Activated T-cell treated with anti-CD3 and anti-CD28 coated beads for 1 hour (primary cell): ENCODE data around the gene PRKG1.
"Not testable (repeated sequence)": the region's sequence is repeated elsewhere in the genome, so short reads cannot be mapped to it uniquely, and the experiment has no call there.

Experiments
- DNase-seq: peaks from one replicate; pipeline ENCODE4 v3.0.0-alpha.2; 2020; ENCODE audit warnings: low read depth

Gene PRKG1

GRCh38 chr10:51171946-51172345, 97.7 kb downstream of the PRKG1 start:
- DNase-seq = no peak

GRCh38 chr10:51176976-51177695, 102.8 kb downstream of the PRKG1 start:
- DNase-seq = no peak

- no peak for DNase-seq
Measured at GRCh38 chr10:51178634-51179033, 104.3 kb downstream of the PRKG1 start.

GRCh38 chr10:51180141-51180540, 105.9 kb downstream of the PRKG1 start:
- no peak for DNase-seq

- DNase-seq = no peak
Measured at GRCh38 chr10:51183783-51184182, 109.5 kb downstream of the PRKG1 start.

- DNase-seq = no peak
Measured at GRCh38 chr10:51186361-51186760, 112.1 kb downstream of the PRKG1 start.

GRCh38 chr10:51188008-51188407, 113.7 kb downstream of the PRKG1 start:
- no peak for DNase-seq

- no peak for DNase-seq
Measured at GRCh38 chr10:51188866-51189265, 114.6 kb downstream of the PRKG1 start.

- no peak for DNase-seq
Measured at GRCh38 chr10:51196508-51197175, 122.4 kb downstream of the PRKG1 start.

GRCh38 chr10:51198170-51198569, 123.9 kb downstream of the PRKG1 start:
- DNase-seq = no peak

GRCh38 chr10:51201947-51202346, 127.7 kb downstream of the PRKG1 start:
- DNase-seq = no peak

GRCh38 chr10:51203359-51203758, 129.1 kb downstream of the PRKG1 start:
- no peak for DNase-seq

- DNase-seq = no peak
Measured at GRCh38 chr10:51204066-51204465, 129.8 kb downstream of the PRKG1 start.

- no peak for DNase-seq
Measured at GRCh38 chr10:51204701-51205100, 130.4 kb downstream of the PRKG1 start.

GRCh38 chr10:51206500-51206899, 132.2 kb downstream of the PRKG1 start:
- DNase-seq = no peak

GRCh38 chr10:51212937-51213336, 138.7 kb downstream of the PRKG1 start:
- DNase-seq = not testable (repeated sequence)

GRCh38 chr10:51214207-51215196, 140.2 kb downstream of the PRKG1 start:
- DNase-seq = no peak

- no peak for DNase-seq
Measured at GRCh38 chr10:51215951-51216834, 141.9 kb downstream of the PRKG1 start.

GRCh38 chr10:51217505-51217904, 143.2 kb downstream of the PRKG1 start:
- no peak for DNase-seq

GRCh38 chr10:51224671-51225161, 150.4 kb downstream of the PRKG1 start:
- no peak for DNase-seq
